GM23338 (cell line): Measurements from ENCODE around the gene PTPRQ.

Source experiments
- CREB1 ChIP-seq: fragments of 250-450 bp; sonication (Bioruptor Pico); IDR thresholded peaks from 2 replicates; pipeline ENCODE4 v1.5.0; 2020; ENCODE audit warnings: low read depth, mild to moderate bottlenecking, moderate library complexity
- CTCF ChIP-seq, 2 experiments: fragments of 200-600 bp in 1 of 2; sonication (generic) in 1 of 2; conservative IDR thresholded peaks; 2 replicates each; pipeline versions ENCODE4 v1.5.1 to v1.6.1; 2016 to 2017; ENCODE audit warnings: antibody characterized with exemption in 2 of 2, low read depth in 2 of 2, mild to moderate bottlenecking in 2 of 2, moderate library complexity in 1 of 2
- ETS1 ChIP-seq: IDR thresholded peaks from 2 replicates; pipeline ENCODE4 v1.6.1; 2016; ENCODE audit warnings: antibody characterized with exemption
- EZH2 ChIP-seq: fragments of 200-600 bp; sonication (generic); IDR thresholded peaks from one replicate; pipeline ENCODE4 v1.8.0; 2017; ENCODE audit warnings: antibody characterized with exemption, mild to moderate bottlenecking, low read depth; ENCODE audit not compliant: unreplicated experiment
- EZH2phosphoT487 ChIP-seq: fragments of 200-600 bp; sonication (generic); IDR thresholded peaks from one replicate; pipeline ENCODE4 v1.8.1; 2018; ENCODE audit warnings: antibody characterized with exemption; ENCODE audit not compliant: unreplicated experiment
- JUNB ChIP-seq: IDR thresholded peaks from one replicate; pipeline ENCODE4 v1.6.1; 2016; ENCODE audit warnings: antibody characterized with exemption; ENCODE audit not compliant: unreplicated experiment
- NANOG ChIP-seq: IDR thresholded peaks from 2 replicates; pipeline ENCODE4 v1.6.1; 2016; ENCODE audit warnings: antibody characterized with exemption, borderline replicate concordance
- POLR2AphosphoS5 ChIP-seq: IDR thresholded peaks from 2 replicates; pipeline ENCODE4 v1.6.1; 2016; ENCODE audit warnings: antibody characterized with exemption, low read depth
- REST ChIP-seq: IDR thresholded peaks from one replicate; pipeline ENCODE4 v1.6.1; 2018; ENCODE audit warnings: antibody characterized with exemption; ENCODE audit not compliant: unreplicated experiment
- STAT1 ChIP-seq: IDR thresholded peaks from one replicate; pipeline ENCODE4 v1.6.1; 2016; ENCODE audit warnings: antibody characterized with exemption; ENCODE audit not compliant: unreplicated experiment
- ZNF114 ChIP-seq: fragments of 250-450 bp; sonication (Bioruptor Pico); IDR thresholded peaks from 2 replicates; pipeline ENCODE4 v1.5.0; 2020; ENCODE audit warnings: mild to moderate bottlenecking, moderate library complexity
- ZNF331 ChIP-seq: fragments of 250-450 bp; sonication (Bioruptor Pico); IDR thresholded peaks from 2 replicates; pipeline ENCODE4 v1.5.0; 2020; ENCODE audit warnings: low read depth, mild to moderate bottlenecking, moderate library complexity

- TF ChIP-seq CTCF (conservative IDR thresholded peaks at IDR 0.05; ENCODE audit: low read depth in 2 of 2) (no peak), EZH2phosphoT487 (no peak), REST (no peak), POLR2AphosphoS5 (no peak), ETS1 (no peak), JUNB (no peak), EZH2 (no peak), CREB1 (no peak), ZNF331 (no peak), NANOG (no peak), ZNF114 (CRISPR knock-in tag) (no peak), STAT1 (no peak)
Observed at GRCh38 chr12:80484746-80485145, 40.7 kb downstream of the PTPRQ start.
